ENCODE measurements around the gene NEDD4L. TPM values are rescaled to one million over a fixed set of nuclear protein-coding genes. Genes with fewer than 3 reads are reported as not detected.
A peak's percentile ranks its signal among the peaks of the same experiment; 100 is the strongest.

The NEDD4L gene
- total and polyA plus RNA-seq, 7 donors = 14.8 to 28.0 (median 19.6) TPM

GRCh38 chr18:58401191-58401590 lies 357.2 kb downstream of the NEDD4L start:
- ATAC-seq = no peak
- no peak for TF ChIP-seq CTCF (IDR thresholded peaks at IDR 0.05)
- Histone ChIP-seq H3K4me1 (peaks cover 13% of the 10 kb centered on the region), H3K36me3 (ENCODE audit: insufficient read depth in 1 of 2, low read depth in 1 of 2) (peaks cover 0 to 9% of the 10 kb centered on the region in 2 donors), H3K27ac (no peak overlapping the region), H3K9me3 (no peaks in the 10 kb centered on the region), H3K4me3 (no peak overlapping the region), H3K27me3 (ENCODE audit: insufficient read depth in 3 of 3, low read length in 2 of 3) (no peaks in the 10 kb centered on the region)
- intact Hi-C loops (cut with DNase I) = loop anchor here (5.0 to 10.0 kb wide), 2 partner anchors 361 to 364 kb away; no protein-coding TSS in a partner anchor
- no peak for DNase-seq
- 89 to 99% (median 95%) methylated on average over 2 of the region's 2 CpGs for WGBS, 3 donors

GRCh38 chr18:58402247-58402646 lies 358.2 kb downstream of the NEDD4L start:
- Histone ChIP-seq H3K36me3 (ENCODE audit: insufficient read depth in 1 of 2, low read depth in 1 of 2) (no peaks in the 10 kb centered on the region), H3K4me3 (no peak overlapping the region), H3K27ac (no peak overlapping the region), H3K27me3 (ENCODE audit: insufficient read depth in 3 of 3, low read length in 2 of 3) (no peaks in the 10 kb centered on the region), H3K4me1 (peaks cover 13% of the 10 kb centered on the region), H3K9me3 (no peaks in the 10 kb centered on the region)
- no peak for DNase-seq
- 25 to 45% (median 26%) methylated on average over 9 of the region's 9 CpGs for WGBS, 3 donors
- ATAC-seq = peak in 3 of 4 donors; percentile 41 to 50 (median 42)
- TF ChIP-seq CTCF (IDR thresholded peaks at IDR 0.05) = no peak
- intact Hi-C loops (cut with DNase I) = loop anchor here (2.0 to 10.0 kb wide), 3 partner anchors 91 to 363 kb away; no protein-coding TSS in a partner anchor

- no peak overlapping the region for H3K27ac ChIP-seq
- H3K4me1 ChIP-seq = peaks cover 13% of the 10 kb centered on the region
- WGBS, 3 donors = 77 to 81% (median 78%) methylated on average over 13 of the region's 13 CpGs
- DNase-seq (no peak), ATAC-seq (peak in 1 of 4 donors; percentile 19)
- H3K4me3 ChIP-seq = no peak overlapping the region
- H3K36me3 ChIP-seq (ENCODE audit: insufficient read depth in 1 of 2, low read depth in 1 of 2) = no peaks in the 10 kb centered on the region
- TF ChIP-seq CTCF (IDR thresholded peaks at IDR 0.05) = no peak
- intact Hi-C loops (cut with DNase I) = loop anchor here (2.0 to 10.0 kb wide), 3 partner anchors 90 to 362 kb away; no protein-coding TSS in a partner anchor
- no peaks in the 10 kb centered on the region for H3K27me3 ChIP-seq (ENCODE audit: insufficient read depth in 3 of 3, low read length in 2 of 3)
- H3K9me3 ChIP-seq = no peaks in the 10 kb centered on the region
Observed at GRCh38 chr18:58402951-58403702, 359.1 kb downstream of the NEDD4L start.

GRCh38 chr18:58403799-58404455 lies 359.9 kb downstream of the NEDD4L start:
- no peaks in the 10 kb centered on the region for H3K36me3 ChIP-seq (ENCODE audit: insufficient read depth in 1 of 2, low read depth in 1 of 2)
- H3K4me1 ChIP-seq = peaks cover 13% of the 10 kb centered on the region
- no peak for TF ChIP-seq CTCF (IDR thresholded peaks at IDR 0.05)
- DNase-seq (no peak), ATAC-seq (no peak)
- no peak overlapping the region for H3K27ac ChIP-seq
- no peaks in the 10 kb centered on the region for H3K9me3 ChIP-seq
- H3K27me3 ChIP-seq (ENCODE audit: insufficient read depth in 3 of 3, low read length in 2 of 3) = no peaks in the 10 kb centered on the region
- intact Hi-C loops (cut with DNase I) = loop anchor here (2.0 to 10.0 kb wide), 3 partner anchors 89 to 361 kb away; no protein-coding TSS in a partner anchor
- WGBS, 3 donors = 91 to 95% (median 94%) methylated on average over 21 of the region's 21 CpGs
- no peak overlapping the region for H3K4me3 ChIP-seq

Measured in psoas muscle (tissue), 8 donors.